BLaER1 treated with 17β-estradiol and CSF1 and Interleukin-3, amounts not matched to agents 10 nM and 100 nM (cell line): ENCODE results near the gene ZBTB40.
A peak's percentile ranks its signal among the peaks of the same experiment; 100 is the strongest.

Experiments
- H3K27ac ChIP-seq, 11 experiments: shearing (Covaris generic); formaldehyde crosslinking; 2 replicates each; pipeline ENCODE4 v1.8.1; 2022
- H3K27me3 ChIP-seq, 11 experiments: shearing (Covaris generic); formaldehyde crosslinking; 2 replicates each; pipeline ENCODE4 v1.8.1; 2022
- H3K36me3 ChIP-seq, 11 experiments: shearing (Covaris generic); formaldehyde crosslinking; 2 replicates each; pipeline ENCODE4 v1.8.1; 2022
- H3K4me1 ChIP-seq, 10 experiments: shearing (Covaris generic); formaldehyde crosslinking; 2 replicates each; pipeline ENCODE4 v1.8.1; 2022
- H3K4me2 ChIP-seq, 11 experiments: shearing (Covaris generic); formaldehyde crosslinking; 2 replicates each; pipeline ENCODE4 v1.8.1; 2022
- H3K4me3 ChIP-seq, 10 experiments: shearing (Covaris generic); formaldehyde crosslinking; 2 replicates each; pipeline ENCODE4 v1.8.1; 2022
- H3K9ac ChIP-seq, 11 experiments: shearing (Covaris generic); formaldehyde crosslinking; 2 replicates each; pipeline ENCODE4 v1.8.1; 2022
- H3K9me3 ChIP-seq, 11 experiments: shearing (Covaris generic); formaldehyde crosslinking; replicated peaks in 1 of 11; 2 replicates each; pipeline ENCODE4 v1.8.1; 2022
- H4K20me1 ChIP-seq, 11 experiments: shearing (Covaris generic); formaldehyde crosslinking; 2 replicates each; pipeline ENCODE4 v1.8.1; 2022
- Cebpa-rat ChIP-seq, 11 experiments: shearing (Covaris generic); IDR thresholded peaks; 2 replicates each; pipeline ENCODE4 v1.8.1; 2022

ZBTB40 gene

GRCh38 chr1:22563671-22564602 is 112.3 kb downstream of the ZBTB40 start:
- TF ChIP-seq Cebpa-rat (IDR thresholded peaks at IDR 0.05) = no peak
- Histone ChIP-seq H3K4me1 (no peaks in the 10 kb centered on the region), H3K27ac (no peak overlapping the region), H3K4me2 (no peak overlapping the region), H3K36me3 (no peaks in the 10 kb centered on the region), H3K9me3 (no peaks in the 10 kb centered on the region), H3K27me3 (peaks cover 24 to 41% (median 31%) of the 10 kb centered on the region in 11 experiments; a peak in 20 of 22 replicates), H3K9ac (no peak overlapping the region), H3K4me3 (no peak overlapping the region), H4K20me1 (peaks cover 0 to 18% (median 0%) of the 10 kb centered on the region in 11 experiments; a peak in 4 of 22 replicates)

- peaks cover 24 to 38% (median 30%) of the 10 kb centered on the region in 11 experiments; a peak in 20 of 22 replicates for H3K27me3 ChIP-seq
- no peak overlapping the region for H3K27ac ChIP-seq
- H3K9me3 ChIP-seq = no peaks in the 10 kb centered on the region
- peaks cover 0 to 8% (median 0%) of the 10 kb centered on the region in 11 experiments; a peak in 5 of 22 replicates for H4K20me1 ChIP-seq
- H3K36me3 ChIP-seq = no peaks in the 10 kb centered on the region
- H3K4me2 ChIP-seq = no peak overlapping the region
- no peak overlapping the region for H3K4me3 ChIP-seq
- TF ChIP-seq Cebpa-rat (IDR thresholded peaks at IDR 0.05) = no peak
- H3K9ac ChIP-seq = no peak overlapping the region
- no peaks in the 10 kb centered on the region for H3K4me1 ChIP-seq
Observed at GRCh38 chr1:22566161-22566560, 114.5 kb downstream of the ZBTB40 start.

- Histone ChIP-seq H3K27ac (no peak overlapping the region), H3K4me3 (no peak overlapping the region), H3K9me3 (no peaks in the 10 kb centered on the region), H3K4me1 (no peaks in the 10 kb centered on the region), H4K20me1 (peaks cover 0 to 3% (median 0%) of the 10 kb centered on the region in 11 experiments; a peak in 5 of 22 replicates), H3K9ac (no peak overlapping the region), H3K27me3 (peaks cover 22 to 29% (median 23%) of the 10 kb centered on the region in 11 experiments; a peak in 20 of 22 replicates), H3K4me2 (no peak overlapping the region), H3K36me3 (no peaks in the 10 kb centered on the region)
- no peak for TF ChIP-seq Cebpa-rat (IDR thresholded peaks at IDR 0.05)
Observed at GRCh38 chr1:22567197-22567596, 115.5 kb downstream of the ZBTB40 start.

GRCh38 chr1:22567994-22568393 is 116.3 kb downstream of the ZBTB40 start:
- no peak overlapping the region for H3K9ac ChIP-seq
- no peak for TF ChIP-seq Cebpa-rat (IDR thresholded peaks at IDR 0.05)
- H3K9me3 ChIP-seq = no peaks in the 10 kb centered on the region
- no peak overlapping the region for H3K4me3 ChIP-seq
- H3K4me2 ChIP-seq = no peak overlapping the region
- peaks cover 14 to 21% (median 15%) of the 10 kb centered on the region in 11 experiments; a peak in 20 of 22 replicates for H3K27me3 ChIP-seq
- H3K36me3 ChIP-seq = no peaks in the 10 kb centered on the region
- H3K27ac ChIP-seq = no peak overlapping the region
- H4K20me1 ChIP-seq = no peaks in the 10 kb centered on the region; a peak in 4 of 22 replicates
- peaks cover 0 to 6% (median 5%) of the 10 kb centered on the region in 10 experiments; a peak in 13 of 20 replicates for H3K4me1 ChIP-seq

GRCh38 chr1:22569269-22569668 is 117.6 kb downstream of the ZBTB40 start:
- H3K9ac ChIP-seq = no peak overlapping the region
- no peaks in the 10 kb centered on the region; a peak in 4 of 22 replicates for H4K20me1 ChIP-seq
- H3K9me3 ChIP-seq = no peaks in the 10 kb centered on the region
- H3K27me3 ChIP-seq = peaks cover 5 to 11% (median 6%) of the 10 kb centered on the region in 11 experiments; a peak in 18 of 22 replicates
- peaks cover 0 to 16% (median 11%) of the 10 kb centered on the region in 10 experiments; a peak in 13 of 20 replicates for H3K4me1 ChIP-seq
- H3K4me2 ChIP-seq = no peak overlapping the region
- H3K36me3 ChIP-seq = no peaks in the 10 kb centered on the region
- no peak overlapping the region for H3K27ac ChIP-seq
- TF ChIP-seq Cebpa-rat (IDR thresholded peaks at IDR 0.05) = no peak
- no peak overlapping the region for H3K4me3 ChIP-seq

- no peak for TF ChIP-seq Cebpa-rat (IDR thresholded peaks at IDR 0.05)
- Histone ChIP-seq H3K9ac (no peak overlapping the region), H3K27ac (no peak overlapping the region), H3K4me1 (peaks cover 0 to 16% (median 11%) of the 10 kb centered on the region in 10 experiments; a peak in 14 of 20 replicates), H4K20me1 (no peaks in the 10 kb centered on the region; a peak in 4 of 22 replicates), H3K36me3 (no peaks in the 10 kb centered on the region), H3K9me3 (no peaks in the 10 kb centered on the region), H3K27me3 (no peaks in the 10 kb centered on the region), H3K4me2 (no peak overlapping the region), H3K4me3 (no peak overlapping the region)
Observed at GRCh38 chr1:22570140-22570909, 118.7 kb downstream of the ZBTB40 start.

- H3K27ac ChIP-seq = no peak overlapping the region
- H3K36me3 ChIP-seq = no peaks in the 10 kb centered on the region
- H3K9ac ChIP-seq = no peak overlapping the region
- H3K9me3 ChIP-seq = peaks cover 0 to 6% (median 5%) of the 10 kb centered on the region in 11 experiments; a peak in 15 of 22 replicates
- H3K4me3 ChIP-seq = no peak overlapping the region
- no peaks in the 10 kb centered on the region; a peak in 4 of 22 replicates for H4K20me1 ChIP-seq
- H3K4me2 ChIP-seq = peak overlapping the region in 8 of 11 experiments; percentile 8 to 63 (median 48); a peak in 13 of 22 replicates
- peaks cover 0 to 16% (median 11%) of the 10 kb centered on the region in 10 experiments; a peak in 14 of 20 replicates for H3K4me1 ChIP-seq
- TF ChIP-seq Cebpa-rat (IDR thresholded peaks at IDR 0.05) = no peak
- no peaks in the 10 kb centered on the region for H3K27me3 ChIP-seq
Observed at GRCh38 chr1:22572818-22573217, 121.2 kb downstream of the ZBTB40 start.

GRCh38 chr1:22573237-22573636 is 121.6 kb downstream of the ZBTB40 start:
- no peak for TF ChIP-seq Cebpa-rat (IDR thresholded peaks at IDR 0.05)
- no peaks in the 10 kb centered on the region; a peak in 4 of 22 replicates for H4K20me1 ChIP-seq
- no peak overlapping the region for H3K9ac ChIP-seq
- no peak overlapping the region for H3K27ac ChIP-seq
- no peaks in the 10 kb centered on the region for H3K27me3 ChIP-seq
- peak overlapping the region in 8 of 11 experiments; percentile 8 to 63 (median 48); a peak in 13 of 22 replicates for H3K4me2 ChIP-seq
- no peaks in the 10 kb centered on the region for H3K36me3 ChIP-seq
- H3K9me3 ChIP-seq = peaks cover 0 to 10% (median 9%) of the 10 kb centered on the region in 11 experiments; a peak in 19 of 22 replicates
- H3K4me3 ChIP-seq = no peak overlapping the region
- peaks cover 0 to 16% (median 11%) of the 10 kb centered on the region in 10 experiments; a peak in 14 of 20 replicates for H3K4me1 ChIP-seq
